Smooth muscle cell (in vitro differentiated cells): Measurements from ENCODE around the gene C19orf47. TPM values are rescaled to one million over a fixed set of nuclear protein-coding genes. Genes with fewer than 3 reads are reported as not detected.

Source experiments
- DNase-seq: peaks from one replicate; lab custom pipeline; 2025; ENCODE audit not compliant: unreplicated experiment; lab: John Stamatoyannopoulos, UW
- H2AFZ ChIP-seq: fragments of 200-600 bp; sonication (generic); 2 replicates; pipeline ENCODE4 v1.6.0; 2016; ENCODE audit warnings: antibody characterized with exemption, low read depth, mild to moderate bottlenecking
- H3F3A ChIP-seq: fragments of 200-600 bp; sonication (generic); 2 replicates; pipeline ENCODE4 v1.6.0; 2017; ENCODE audit warnings: antibody characterized with exemption, low read depth
- H3K27ac ChIP-seq: fragments of 200-600 bp; sonication (generic); 2 replicates; pipeline ENCODE4 v1.5.1; 2016; ENCODE audit warnings: low read depth, mild to moderate bottlenecking
- H3K27me3 ChIP-seq: fragments of 200-600 bp; sonication (generic); 2 replicates; pipeline ENCODE4 v1.6.1; 2016; ENCODE audit warnings: low read depth, mild to moderate bottlenecking
- H3K36me3 ChIP-seq: fragments of 200-600 bp; sonication (generic); 2 replicates; pipeline ENCODE4 v1.5.1; 2016; ENCODE audit warnings: low read depth
- H3K4me1 ChIP-seq: fragments of 200-600 bp; sonication (generic); 2 replicates; pipeline ENCODE4 v1.5.1; 2016; ENCODE audit warnings: low read depth
- H3K4me2 ChIP-seq: fragments of 200-600 bp; sonication (generic); 2 replicates; pipeline ENCODE4 v1.6.0; 2016; ENCODE audit warnings: mild to moderate bottlenecking
- H3K4me3 ChIP-seq: fragments of 200-600 bp; sonication (generic); 2 replicates; pipeline ENCODE4 v1.5.1; 2016; ENCODE audit warnings: mild to moderate bottlenecking
- H3K79me2 ChIP-seq: fragments of 200-600 bp; sonication (generic); 2 replicates; pipeline ENCODE4 v1.6.0; 2016; ENCODE audit warnings: low read depth, mild to moderate bottlenecking
- H3K9ac ChIP-seq: fragments of 200-600 bp; sonication (generic); 2 replicates; pipeline ENCODE4 v1.6.0; 2016; ENCODE audit warnings: low read depth
- H3K9me3 ChIP-seq: fragments of 200-600 bp; sonication (generic); replicated peaks from 2 replicates; pipeline ENCODE4 v1.5.1; 2016; ENCODE audit warnings: low read depth
- H4K20me1 ChIP-seq: fragments of 200-600 bp; sonication (generic); 2 replicates; pipeline ENCODE4 v1.6.0; 2016; ENCODE audit warnings: low read depth
- WGBS: methylation state at CpG from one replicate; pipeline ENCODE4 v1.1.7; 2016; ENCODE audit warnings: low lambda C conversion rate; 5-methylcytosine and 5-hydroxymethylcytosine counted together
- polyA plus RNA-seq: library from polyadenylated mRNA; unstranded; fragments of >200 nt; fragmentation: Nextera tagmentation; extraction: Ambion mirVana; gene quantifications from 2 replicates; pipeline ENCODE4 v1.2.1, GENCODE V29; 2016
- total RNA-seq: library from RNA; depleted of rRNA; stranded (reverse); fragments of >200 nt; gene quantifications from 2 replicates; pipeline ENCODE4 v1.2.3, GENCODE V29; 2014
- TF ChIP-seq, protein P1 (sequence below): fragments of 200-600 bp; sonication (generic); IDR thresholded peaks from 2 replicates; pipeline ENCODE4 v1.5.1; 2017; ENCODE audit warnings: borderline replicate concordance, mild to moderate bottlenecking, antibody characterized with exemption; ENCODE audit not compliant: insufficient read depth, poor library complexity, severe bottlenecking

Gene C19orf47
- total and polyA plus RNA-seq, 2 experiments from 2014 or later, result 6.3 to 9.3 TPM

DNA sequence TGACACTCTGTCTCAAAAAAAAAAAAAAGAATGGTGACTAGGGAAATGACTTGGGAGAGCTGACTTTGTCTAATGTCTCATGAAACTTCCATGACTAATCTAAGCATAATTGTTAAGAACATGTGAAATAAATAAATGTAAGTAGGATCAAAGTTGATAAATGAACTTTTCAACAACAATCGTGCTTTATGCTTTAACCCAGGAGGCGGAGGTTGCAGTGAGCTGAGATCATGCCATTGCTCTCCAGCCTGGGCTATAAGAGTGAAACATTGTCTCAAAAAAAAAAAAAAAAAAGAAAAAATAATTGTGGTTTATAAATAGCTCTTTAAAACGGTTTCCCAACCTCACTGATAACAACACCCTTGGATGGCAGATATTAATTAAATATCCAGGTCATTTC lies 50.2 kb downstream of the C19orf47 start:
- Histone ChIP-seq H3K4me3 (no peak overlapping the region), H2AFZ (no peak overlapping the region), H3K4me2 (no peak overlapping the region), H3K27me3 (no peaks in the 10 kb centered on the region), H4K20me1 (no peaks in the 10 kb centered on the region), H3K36me3 (no peaks in the 10 kb centered on the region), H3K9me3 (no peaks in the 10 kb centered on the region), H3K9ac (no peak overlapping the region), H3K79me2 (no peaks in the 10 kb centered on the region), H3K27ac (no peak overlapping the region), H3K4me1 (no peaks in the 10 kb centered on the region), H3F3A (no peaks in the 10 kb centered on the region)
- TF ChIP-seq, protein P1, sequence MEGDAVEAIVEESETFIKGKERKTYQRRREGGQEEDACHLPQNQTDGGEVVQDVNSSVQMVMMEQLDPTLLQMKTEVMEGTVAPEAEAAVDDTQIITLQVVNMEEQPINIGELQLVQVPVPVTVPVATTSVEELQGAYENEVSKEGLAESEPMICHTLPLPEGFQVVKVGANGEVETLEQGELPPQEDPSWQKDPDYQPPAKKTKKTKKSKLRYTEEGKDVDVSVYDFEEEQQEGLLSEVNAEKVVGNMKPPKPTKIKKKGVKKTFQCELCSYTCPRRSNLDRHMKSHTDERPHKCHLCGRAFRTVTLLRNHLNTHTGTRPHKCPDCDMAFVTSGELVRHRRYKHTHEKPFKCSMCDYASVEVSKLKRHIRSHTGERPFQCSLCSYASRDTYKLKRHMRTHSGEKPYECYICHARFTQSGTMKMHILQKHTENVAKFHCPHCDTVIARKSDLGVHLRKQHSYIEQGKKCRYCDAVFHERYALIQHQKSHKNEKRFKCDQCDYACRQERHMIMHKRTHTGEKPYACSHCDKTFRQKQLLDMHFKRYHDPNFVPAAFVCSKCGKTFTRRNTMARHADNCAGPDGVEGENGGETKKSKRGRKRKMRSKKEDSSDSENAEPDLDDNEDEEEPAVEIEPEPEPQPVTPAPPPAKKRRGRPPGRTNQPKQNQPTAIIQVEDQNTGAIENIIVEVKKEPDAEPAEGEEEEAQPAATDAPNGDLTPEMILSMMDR, result no peak
- WGBS, result 71% methylated on average over 3 of the region's 3 CpGs
- DNase-seq, result no peak

DNA sequence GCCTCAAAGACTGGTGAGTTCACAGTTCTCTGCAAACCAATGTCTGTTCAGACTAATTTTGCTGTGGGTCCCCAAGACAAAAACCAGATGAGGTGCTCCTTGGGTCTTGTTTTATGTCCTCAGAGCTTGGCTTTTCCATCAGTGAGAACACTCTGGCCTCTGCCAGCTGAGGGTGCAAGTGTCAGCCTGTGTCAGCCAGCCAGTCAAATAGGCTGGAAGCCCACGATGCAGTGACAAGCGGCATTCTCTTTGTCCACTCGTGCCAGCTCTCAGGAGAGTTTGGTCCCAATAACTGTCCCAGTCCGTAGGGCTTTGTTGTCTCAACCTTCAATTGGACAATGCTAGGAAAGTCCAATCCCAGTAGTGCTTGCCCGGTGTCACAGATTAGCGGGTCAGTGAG lies 53.6 kb downstream of the C19orf47 start:
- Histone ChIP-seq H3K27me3 (no peaks in the 10 kb centered on the region), H2AFZ (no peak overlapping the region), H3K36me3 (no peaks in the 10 kb centered on the region), H3F3A (no peaks in the 10 kb centered on the region), H3K4me2 (no peak overlapping the region), H4K20me1 (no peaks in the 10 kb centered on the region), H3K79me2 (no peaks in the 10 kb centered on the region), H3K9ac (no peak overlapping the region), H3K27ac (no peak overlapping the region), H3K9me3 (no peaks in the 10 kb centered on the region), H3K4me1 (no peaks in the 10 kb centered on the region), H3K4me3 (no peak overlapping the region)
- 94% methylated on average over 6 of the region's 6 CpGs for WGBS
- TF ChIP-seq, protein P1, result no peak
- DNase-seq, result no peak

DNA sequence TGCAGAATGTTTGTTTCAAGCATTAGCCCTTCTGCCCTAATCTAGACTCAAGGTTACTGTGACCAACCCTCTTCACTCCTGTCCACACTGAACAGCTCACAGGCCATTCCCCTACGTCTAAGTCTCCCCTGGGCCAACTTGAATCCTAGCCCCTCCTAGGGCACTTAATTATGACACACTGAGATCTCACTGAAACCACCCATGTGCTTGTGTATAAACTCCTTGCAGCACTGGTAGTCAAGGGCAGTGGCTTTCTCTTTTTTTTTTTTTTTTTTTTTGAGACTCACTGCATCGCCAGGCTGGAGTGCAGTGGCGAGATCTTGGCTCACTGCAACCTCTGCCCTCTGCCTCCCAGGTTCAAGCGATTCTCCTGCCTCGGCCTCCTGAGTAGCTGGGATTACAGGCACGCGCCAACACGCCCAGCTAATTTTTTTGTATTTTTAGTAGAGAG lies 61.2 kb downstream of the C19orf47 start:
- H3K4me2 ChIP-seq, result no peak overlapping the region
- H3K27ac ChIP-seq, result no peak overlapping the region
- no peaks in the 10 kb centered on the region for H3K27me3 ChIP-seq
- no peaks in the 10 kb centered on the region for H3K9me3 ChIP-seq
- TF ChIP-seq, protein P1, result no peak
- peaks cover 4% of the 10 kb centered on the region for H3F3A ChIP-seq
- no peaks in the 10 kb centered on the region for H3K36me3 ChIP-seq
- peaks cover 32% of the 10 kb centered on the region for H3K79me2 ChIP-seq
- no peak for DNase-seq
- peaks cover 20% of the 10 kb centered on the region for H4K20me1 ChIP-seq
- no peak overlapping the region for H3K4me3 ChIP-seq
- no peak overlapping the region for H2AFZ ChIP-seq
- 92% methylated on average over 8 of the region's 8 CpGs for WGBS
- H3K9ac ChIP-seq, result no peak overlapping the region
- H3K4me1 ChIP-seq, result peaks cover 7% of the 10 kb centered on the region

DNA sequence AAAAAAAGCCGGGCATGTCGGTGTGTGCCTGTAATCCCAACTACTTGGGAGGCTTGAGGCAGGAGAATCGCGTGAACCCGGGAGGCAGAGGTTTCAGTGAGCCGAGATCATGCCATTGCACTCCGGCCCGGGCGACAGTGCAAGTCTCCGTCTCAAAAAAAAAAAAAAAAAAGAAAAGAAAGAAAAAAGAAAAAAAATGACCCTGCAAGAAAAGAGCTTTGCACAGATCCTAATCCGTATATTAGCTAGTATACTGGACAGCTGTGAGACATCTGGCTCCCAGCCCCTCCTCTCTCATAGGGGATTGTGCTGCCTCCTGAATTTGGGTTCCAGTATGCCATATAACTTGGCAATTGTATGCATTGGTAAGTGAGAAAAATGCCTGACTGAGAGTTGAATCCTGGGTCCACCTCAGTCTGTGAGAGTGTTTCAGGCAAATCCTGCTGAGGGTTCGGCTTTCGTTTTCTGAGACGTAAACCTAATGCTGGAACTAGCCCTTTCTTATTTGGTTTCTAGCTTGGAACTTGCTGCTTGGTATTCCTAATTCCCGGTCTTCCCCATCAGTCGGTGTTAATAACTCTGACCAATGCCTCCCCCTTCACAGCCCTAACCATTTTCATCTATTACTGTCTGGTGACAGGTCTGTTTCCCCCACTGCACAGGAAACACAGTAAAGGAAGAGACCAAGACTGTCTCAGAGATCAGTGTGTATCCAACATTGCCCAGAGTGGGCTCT lies 61.8 kb downstream of the C19orf47 start:
- H3K27me3 ChIP-seq, result no peaks in the 10 kb centered on the region
- H3K27ac ChIP-seq, result no peak overlapping the region
- TF ChIP-seq, protein P1, result no peak
- peaks cover 38% of the 10 kb centered on the region for H3K79me2 ChIP-seq
- DNase-seq, result no peak
- no peaks in the 10 kb centered on the region for H3K36me3 ChIP-seq
- H3K4me2 ChIP-seq, result no peak overlapping the region
- H3K9ac ChIP-seq, result no peak overlapping the region
- 87% methylated on average over 15 of the region's 16 CpGs for WGBS
- peaks cover 4% of the 10 kb centered on the region for H3F3A ChIP-seq
- peaks cover 23% of the 10 kb centered on the region for H4K20me1 ChIP-seq
- H2AFZ ChIP-seq, result no peak overlapping the region
- H3K9me3 ChIP-seq, result no peaks in the 10 kb centered on the region
- H3K4me3 ChIP-seq, result no peak overlapping the region
- peaks cover 7% of the 10 kb centered on the region for H3K4me1 ChIP-seq
